ENCODE results near the gene VSIG8. TPM values are rescaled to one million over a fixed set of nuclear protein-coding genes. Genes with fewer than 3 reads are reported as not detected.
A peak's percentile ranks its signal among the peaks of the same experiment; 100 is the strongest.
"Not testable (repeated sequence)": the region's sequence is repeated elsewhere in the genome, so short reads cannot be mapped to it uniquely, and the experiment has no call there.

The VSIG8 gene
- not detected for total RNA-seq
- polyA plus RNA-seq: under 1 TPM in 1 of 2 donors, not detected in 1; 0.44 TPM
- long read RNA-seq, donor 1: 0 reads
- long read RNA-seq, donor 2: 0 reads
- long read RNA-seq, donor 3, partial matches to known transcripts: 0 of 2 reads
- long read RNA-seq, donor 3, other reads (novel, unspliced or antisense): 2 of 2 reads

- peaks cover under 1 to 14% (median 4%) of the 10 kb centered on the region in 9 donors for H3K4me1 ChIP-seq
- ATAC-seq: no peak
- TF ChIP-seq CTCF (IDR thresholded peaks at IDR 0.05): no peak
- no peak within 1 kb of the TSS for H3K4me3 ChIP-seq
- WGBS, 2 donors: 77 to 81% methylated on average over 4 of the region's 4 CpGs
- H3K36me3 ChIP-seq: peaks cover 0 to 6% (median 0%) of the 10 kb centered on the region in 9 donors
- H3K27ac ChIP-seq: no peak within 1 kb of the TSS
- H3K9me3 ChIP-seq: no peaks in the 10 kb centered on the region
- no peaks in the 10 kb centered on the region for H3K27me3 ChIP-seq
- intact Hi-C loops (cut with DNase I): loop anchor here in 1 of 10 donors (2.0 kb wide), 2 partner anchors 20 to 64 kb away; no protein-coding TSS in a partner anchor
- no peak for DNase-seq
Observed at GRCh38 chr1:159862557-159862956, at the start of gene VSIG8. TSS of gene VSIG8 (minus strand) at chr1:159862657. CDS start at chr1:159862521, 136 bp downstream.

- WGBS, 2 donors: 77 to 84% methylated on average over 6 of the region's 6 CpGs
- TF ChIP-seq CTCF (IDR thresholded peaks at IDR 0.05): no peak
- no peak for DNase-seq
- ATAC-seq: no peak
- intact Hi-C loops (cut with DNase I): no loop called here
- peaks cover 0 to 15% (median 0%) of the 10 kb centered on the region in 9 donors for H3K36me3 ChIP-seq
- H3K27me3 ChIP-seq: no peaks in the 10 kb centered on the region
- no peaks in the 10 kb centered on the region for H3K9me3 ChIP-seq
- no peak overlapping the region for H3K4me3 ChIP-seq
- H3K27ac ChIP-seq: peak overlapping the region in 9 of 10 donors; percentile 32 to 87 (median 69)
- H3K4me1 ChIP-seq: peaks cover 8 to 56% (median 36%) of the 10 kb centered on the region in 9 donors
Observed at GRCh38 chr1:159911326-159912070, 49.0 kb upstream of the VSIG8 start.

- Histone ChIP-seq H3K36me3 (no peaks in the 10 kb centered on the region), H3K9me3 (peaks cover 0 to 13% (median 0%) of the 10 kb centered on the region in 11 donors), H3K4me1 (peaks cover 2 to 37% (median 27%) of the 10 kb centered on the region in 9 donors), H3K27ac (peak overlapping the region in 1 of 10 donors; percentile 8), H3K27me3 (no peaks in the 10 kb centered on the region), H3K4me3 (no peak overlapping the region)
- no peak for TF ChIP-seq CTCF (IDR thresholded peaks at IDR 0.05)
- 83 to 86% methylated on average over 9 of the region's 9 CpGs for WGBS, 2 donors
- ATAC-seq (no peak), DNase-seq (no peak)
- intact Hi-C loops (cut with DNase I): no loop called here
Observed at GRCh38 chr1:159908031-159908940, 45.8 kb upstream of the VSIG8 start.

- no peaks in the 10 kb centered on the region for H3K27me3 ChIP-seq
- no peak for ATAC-seq
- no peak for TF ChIP-seq CTCF (IDR thresholded peaks at IDR 0.05)
- intact Hi-C loops (cut with DNase I): no loop called here
- DNase-seq: no peak
- peaks cover 0 to 14% (median 0%) of the 10 kb centered on the region in 11 donors for H3K9me3 ChIP-seq
- no peaks in the 10 kb centered on the region for H3K36me3 ChIP-seq
- no peak overlapping the region for H3K27ac ChIP-seq
- 76 to 83% methylated on average over 1 of the region's 1 CpG for WGBS, 2 donors
- H3K4me1 ChIP-seq: peaks cover 2 to 28% (median 22%) of the 10 kb centered on the region in 9 donors
- H3K4me3 ChIP-seq: no peak overlapping the region
Observed at GRCh38 chr1:159906960-159907359, 44.5 kb upstream of the VSIG8 start.

- peaks cover 0 to 20% (median 13%) of the 10 kb centered on the region in 9 donors for H3K4me1 ChIP-seq
- H3K27ac ChIP-seq; ATAC-seq; H3K36me3 ChIP-seq; DNase-seq; H3K4me3 ChIP-seq; H3K27me3 ChIP-seq; intact Hi-C loops (cut with DNase I): not testable (repeated sequence)
- 85 to 88% methylated on average over 3 of the region's 3 CpGs for WGBS, 2 donors
- peaks cover 0 to 14% (median 0%) of the 10 kb centered on the region in 11 donors for H3K9me3 ChIP-seq
Observed at GRCh38 chr1:159904036-159904435, 41.6 kb upstream of the VSIG8 start.
